HEK293 (cell line): ENCODE results near the gene MTX1.

ENCODE experiments used
- CTCF ChIP-seq: fragments of 450-650 bp; formaldehyde crosslinking; IDR thresholded peaks from 2 replicates; pipeline ENCODE4 v1.5.1; 2016; ENCODE audit warnings: missing biosample characterization, missing genetic modification characterization
- GFI1B ChIP-seq: fragments of 450-650 bp; formaldehyde crosslinking; IDR thresholded peaks from 2 replicates; pipeline ENCODE4 v1.5.1; 2016; ENCODE audit warnings: missing biosample characterization, missing genetic modification characterization
- HIC1 ChIP-seq: fragments of 450-650 bp; formaldehyde crosslinking; IDR thresholded peaks from 2 replicates; pipeline ENCODE4 v1.5.1; 2016; ENCODE audit warnings: missing biosample characterization, missing genetic modification characterization
- INSM2 ChIP-seq: fragments of 450-650 bp; formaldehyde crosslinking; IDR thresholded peaks from 2 replicates; pipeline ENCODE4 v1.5.1; 2016; ENCODE audit warnings: missing biosample characterization, missing genetic modification characterization
- KLF1 ChIP-seq: fragments of 450-650 bp; formaldehyde crosslinking; IDR thresholded peaks from 2 replicates; pipeline ENCODE4 v1.5.1; 2016; ENCODE audit warnings: missing biosample characterization, missing genetic modification characterization
- MEIS1 ChIP-seq: sonication (generic); formaldehyde crosslinking; IDR thresholded peaks from 2 replicates; pipeline ENCODE4 v1.8.1; 2022; ENCODE audit warnings: missing genetic modification reagents, mild to moderate bottlenecking, borderline replicate concordance
- PRDM1 ChIP-seq: fragments of 450-650 bp; formaldehyde crosslinking; IDR thresholded peaks from 2 replicates; pipeline ENCODE4; 2016; ENCODE audit warnings: missing biosample characterization, missing genetic modification characterization
- REPIN1 ChIP-seq: fragments of 450-650 bp; formaldehyde crosslinking; IDR thresholded peaks from 2 replicates; pipeline ENCODE4 v1.5.1; 2017; ENCODE audit warnings: missing biosample characterization, missing genetic modification characterization, low read depth
- SALL2 ChIP-seq: fragments of 450-650 bp; formaldehyde crosslinking; IDR thresholded peaks from 2 replicates; pipeline ENCODE4 v1.5.0; 2017; ENCODE audit warnings: missing biosample characterization, mild to moderate bottlenecking, missing genetic modification characterization, borderline replicate concordance
- SP3 ChIP-seq: fragments of 450-650 bp; formaldehyde crosslinking; IDR thresholded peaks from 2 replicates; pipeline ENCODE4 v1.5.1; 2016; ENCODE audit warnings: missing biosample characterization, missing genetic modification characterization
- ZBTB48 ChIP-seq: fragments of 450-650 bp; formaldehyde crosslinking; IDR thresholded peaks from 2 replicates; pipeline ENCODE4 v1.5.1; 2016; ENCODE audit warnings: missing biosample characterization, missing genetic modification characterization
- ZFP3 ChIP-seq: fragments of 450-650 bp; formaldehyde crosslinking; IDR thresholded peaks from 2 replicates; pipeline ENCODE4 v1.5.1; 2016; ENCODE audit warnings: low read depth, missing biosample characterization, missing genetic modification characterization
- ZNF114 ChIP-seq: fragments of 450-650 bp; formaldehyde crosslinking; IDR thresholded peaks from 2 replicates; pipeline ENCODE4 v1.5.0; 2017; ENCODE audit warnings: missing biosample characterization, missing genetic modification characterization
- ZNF121 ChIP-seq: fragments of 450-650 bp; formaldehyde crosslinking; IDR thresholded peaks from 2 replicates; pipeline ENCODE4 v1.5.1; 2016; ENCODE audit warnings: missing biosample characterization, missing genetic modification characterization
- ZNF133 ChIP-seq: fragments of 450-650 bp; formaldehyde crosslinking; IDR thresholded peaks from 2 replicates; pipeline ENCODE4 v1.5.1; 2016; ENCODE audit warnings: missing biosample characterization, missing genetic modification characterization
- ZNF146 ChIP-seq: fragments of 450-650 bp; formaldehyde crosslinking; IDR thresholded peaks from 2 replicates; pipeline ENCODE4 v1.5.1; 2016; ENCODE audit warnings: missing biosample characterization, missing genetic modification characterization
- ZNF26 ChIP-seq: fragments of 450-650 bp; formaldehyde crosslinking; IDR thresholded peaks from 2 replicates; pipeline ENCODE4 v1.5.1; 2016; ENCODE audit warnings: missing biosample characterization, missing genetic modification characterization
- ZNF324 ChIP-seq: fragments of 450-650 bp; formaldehyde crosslinking; IDR thresholded peaks from 2 replicates; pipeline ENCODE4 v1.5.1; 2016; ENCODE audit warnings: missing biosample characterization, missing genetic modification characterization
- ZNF350 ChIP-seq: fragments of 450-650 bp; formaldehyde crosslinking; IDR thresholded peaks from 2 replicates; pipeline ENCODE4 v1.5.0; 2017; ENCODE audit warnings: missing biosample characterization, mild to moderate bottlenecking, missing genetic modification characterization
- ZNF473 ChIP-seq: fragments of 450-650 bp; formaldehyde crosslinking; IDR thresholded peaks from 2 replicates; pipeline ENCODE4 v1.5.1; 2017; ENCODE audit warnings: missing biosample characterization, missing genetic modification characterization
- ZNF488 ChIP-seq: fragments of 450-650 bp; formaldehyde crosslinking; IDR thresholded peaks from 2 replicates; pipeline ENCODE4 v1.5.1; 2016; ENCODE audit warnings: missing biosample characterization, missing genetic modification characterization
- ZNF518A ChIP-seq: fragments of 450-650 bp; formaldehyde crosslinking; conservative IDR thresholded peaks from 2 replicates; pipeline ENCODE4 v1.5.1; 2016; ENCODE audit warnings: low read depth, missing biosample characterization, missing genetic modification characterization
- ZNF621 ChIP-seq: fragments of 450-650 bp; formaldehyde crosslinking; IDR thresholded peaks from 2 replicates; pipeline ENCODE4 v1.5.1; 2017; ENCODE audit warnings: missing biosample characterization, missing genetic modification characterization
- ZNF704 ChIP-seq: fragments of 450-650 bp; formaldehyde crosslinking; IDR thresholded peaks from 2 replicates; pipeline ENCODE4 v1.5.1; 2016; ENCODE audit warnings: missing biosample characterization, missing genetic modification characterization
- ZXDB ChIP-seq: fragments of 450-650 bp; formaldehyde crosslinking; IDR thresholded peaks from 2 replicates; pipeline ENCODE4 v1.5.1; 2016; ENCODE audit warnings: missing biosample characterization, missing genetic modification characterization

The MTX1 gene

GRCh38 chr1:155167166-155168104, 41.1 kb upstream of the MTX1 start (continued):
- TF ChIP-seq HIC1 (tag by site-specific recombination), result peak; percentile 82
- TF ChIP-seq ZNF114 (tag by site-specific recombination), result no peak
- no peak for TF ChIP-seq SALL2 (tag by site-specific recombination)
- no peak for TF ChIP-seq ZNF121 (tag by site-specific recombination)
- no peak for TF ChIP-seq ZNF621 (tag by site-specific recombination)
- TF ChIP-seq ZNF473 (tag by site-specific recombination), result no peak
- no peak for TF ChIP-seq ZNF146 (tag by site-specific recombination)
- TF ChIP-seq PRDM1 (tag by site-specific recombination), result no peak
- no peak for TF ChIP-seq ZNF133 (tag by site-specific recombination)
- no peak for TF ChIP-seq REPIN1 (tag by site-specific recombination)
- TF ChIP-seq ZXDB, result no peak
- TF ChIP-seq ZNF488 (tag by site-specific recombination), result no peak
- peak; percentile 50; the same call in 1 of the 2 replicates for TF ChIP-seq ZNF324 (tag by site-specific recombination)
- no peak for TF ChIP-seq INSM2
- no peak for TF ChIP-seq ZFP3
- no peak for TF ChIP-seq GFI1B
- no peak for TF ChIP-seq ZNF350 (tag by site-specific recombination)
- 0 out of 2 replicates have a peak, but pooled peaks have one; percentile 27 for TF ChIP-seq SP3 (tag by site-specific recombination)
- peak; percentile 92 for TF ChIP-seq CTCF
- no peak for TF ChIP-seq ZNF26
- TF ChIP-seq ZNF704 (tag by site-specific recombination), result no peak
- TF ChIP-seq MEIS1 (CRISPR knock-in tag), result no peak
- peak; percentile 23; the same call in 1 of the 2 replicates for TF ChIP-seq KLF1 (tag by site-specific recombination)
- TF ChIP-seq ZBTB48 (tag by site-specific recombination), result peak; percentile 79
- no peak for TF ChIP-seq ZNF518A (tag by site-specific recombination)
